ENCODE data around the gene XXYLT1. TPM values are rescaled to one million over a fixed set of nuclear protein-coding genes. Genes with fewer than 3 reads are reported as not detected.

The XXYLT1 gene
- total and polyA plus RNA-seq, 2 of the 8 experiments (the other 6 are each of a cell fraction or from before 2014, with no cell fraction given), result 18.9 to 23.8 TPM

- FAIRE-seq, result no peak
- Histone ChIP-seq H2BK12ac (ENCODE audit: low read depth, low read length) (no peak overlapping the region), H2AK5ac (ENCODE audit: low read depth, low read length) (no peak overlapping the region), H2BK20ac (ENCODE audit: low read length) (no peak overlapping the region), H3K9me3 (ENCODE audit: insufficient read depth in 2 of 2, low read depth in 1 of 2, low read length in 1 of 2) (peaks cover 0 to 10% of the 10 kb centered on the region in 2 experiments; a peak in 2 of 4 replicates), H4K20me1 (replicated peaks in 1 of 2; ENCODE audit: control insufficient read depth in 1 of 2, insufficient read depth in 2 of 2, low read length in 2 of 2) (no peaks in the 10 kb centered on the region), H3K79me1 (ENCODE audit: low read depth, low read length) (peaks cover 10% of the 10 kb centered on the region), H4K91ac (replicated peaks; ENCODE audit: insufficient read length, low read length) (no peak overlapping the region), H3K23me2 (ENCODE audit: low read depth, low read length) (no peaks in the 10 kb centered on the region), H3K56ac (replicated peaks; ENCODE audit: insufficient read length, low read depth, low read length) (no peak overlapping the region), H3K18ac (ENCODE audit: extremely low read depth, low read length) (0 out of 2 replicates have a peak overlapping the region, but pooled peaks have one; percentile 1), H2AFZ (ENCODE audit: low read length) (no peak overlapping the region), H2BK15ac (ENCODE audit: low read length) (no peak overlapping the region), H3K9ac (replicated peaks in 1 of 4; ENCODE audit: extremely low read depth in 1 of 4, low read depth in 3 of 4, low read length in 3 of 4) (no peak overlapping the region), H3K4me3 (ENCODE audit: extremely low read depth in 1 of 4, insufficient read depth in 2 of 4, low read depth in 3 of 4, low read length in 4 of 4) (no peak overlapping the region), H3K27me3 (replicated peaks in 1 of 4; ENCODE audit: control insufficient read depth in 3 of 4, extremely low read depth in 1 of 4, insufficient read depth in 3 of 4, low read length in 3 of 4) (no peaks in the 10 kb centered on the region), H4K8ac (ENCODE audit: extremely low read depth, insufficient read depth, low read length) (no peak overlapping the region), H3K4me2 (ENCODE audit: insufficient read depth in 1 of 2, low read depth in 2 of 2, low read length in 2 of 2) (no peak overlapping the region), H3K14ac (ENCODE audit: insufficient read length) (no peak overlapping the region), H3K4me1 (replicated peaks in 1 of 4; ENCODE audit: control insufficient read depth in 3 of 4, insufficient read depth in 4 of 4, low read length in 3 of 4) (peaks cover 3 to 9% (median 8%) of the 10 kb centered on the region in 4 experiments; a peak in 6 of 7 replicates), H3K79me2 (ENCODE audit: control insufficient read depth in 1 of 2, insufficient read depth in 2 of 2, low read length in 2 of 2) (peaks cover 0 to 88% of the 10 kb centered on the region in 2 experiments; a peak in 2 of 4 replicates), H3K27ac (ENCODE audit: low read depth, low read length) (no peak overlapping the region), H2BK120ac (replicated peaks; ENCODE audit: low read depth, low read length) (no peak overlapping the region), H3K4ac (replicated peaks; ENCODE audit: insufficient read length, low read depth, low read length) (no peak overlapping the region), H3K36me3 (ENCODE audit: control insufficient read depth in 2 of 4, insufficient read depth in 4 of 4, low read length in 3 of 4) (no peaks in the 10 kb centered on the region), H4K5ac (ENCODE audit: insufficient read length, low read depth, low read length) (no peak overlapping the region), H3K23ac (ENCODE audit: insufficient read length) (no peak overlapping the region), H2BK5ac (ENCODE audit: low read depth, low read length) (peak overlapping the region; percentile 28; the same call in 1 of the 2 replicates)
- peak in 1 of 3 experiments; percentile 12; a peak in 1 of 4 replicates for TF ChIP-seq CTCF (IDR thresholded peaks at IDR 0.05; ENCODE audit: control extremely low read depth in 1 of 3, insufficient read depth in 1 of 3, low read depth in 1 of 3, low read length in 3 of 3)
- TF ChIP-seq SP2 (IDR thresholded peaks at IDR 0.05; ENCODE audit: low read length), result no peak
- no peak for TF ChIP-seq BCL11A (IDR thresholded peaks at IDR 0.05; ENCODE audit: low read depth in 2 of 2, low read length in 2 of 2)
- ChIA-PET POLR2A (ENCODE audit: partially characterized antibody) (no interaction called here), CTCF (ENCODE audit: partially characterized antibody) (interaction anchor here (0.6 to 1.9 kb wide), 7 partner anchors 13 to 506 kb away, joined by 3 to 6 read pairs (median 3); no protein-coding TSS in a partner anchor)
- DNase-seq (ENCODE audit: low read depth in 1 of 2, low spot score in 2 of 2), result no peak
- WGBS, 2 experiments (ENCODE audit: extremely low coverage in 1 of 2, insufficient coverage in 1 of 2, insufficient read length in 1 of 2, insufficient replicate concordance in 2 of 2, low coverage in 1 of 2, low lambda C conversion rate in 2 of 2, missing lambda C conversion rate in 1 of 2), result 95% methylated on average over 3 of the region's 3 CpGs; no CpG with 5 or more reads in 1 of the 2 experiments
Measured at GRCh38 chr3:195188426-195188927, 82.5 kb downstream of the XXYLT1 start.
